H7 (cell line): Measurements from ENCODE around the gene DTNBP1. TPM values are rescaled to one million over a fixed set of nuclear protein-coding genes. Genes with fewer than 3 reads are reported as not detected.

Experiments used
- DNase-seq: peaks from one replicate; pipeline ENCODE4 v3.0.0; 2012
- H3K27me3 ChIP-seq: 2 replicates; pipeline ENCODE4 v1.6.0; 2011; ENCODE audit warnings: mild to moderate bottlenecking, low read length; ENCODE audit not compliant: control insufficient read depth, insufficient read depth
- H3K36me3 ChIP-seq: replicated peaks from 2 replicates; pipeline ENCODE4 v1.5.1; 2011; ENCODE audit warnings: low read length; ENCODE audit not compliant: control insufficient read depth, insufficient read depth
- H3K4me3 ChIP-seq: 2 replicates; pipeline ENCODE4 v1.5.1; 2011; ENCODE audit warnings: low read depth, mild to moderate bottlenecking, control low read depth, low read length, moderate library complexity; ENCODE audit not compliant: insufficient read depth
- total RNA-seq: library from RNA; depleted of rRNA; stranded (reverse); fragments of >200 nt; shearing (Covaris generic); gene quantifications from 2 replicates; pipeline ENCODE4 v1.2.3, GENCODE V29; 2014

DTNBP1 gene
- total RNA-seq, 1 experiment from 2014 or later: 3.7 TPM

- no peak overlapping the region for H3K4me3 ChIP-seq
- peaks cover 79% of the 10 kb centered on the region for H3K36me3 ChIP-seq
- no peaks in the 10 kb centered on the region for H3K27me3 ChIP-seq
- DNase-seq: no peak
These were observed 159.5 kb downstream of the DTNBP1 start for GRCh38 chr6:15503346-15503680.

GRCh38 chr6:15502446-15503345, 160.1 kb downstream of the DTNBP1 start:
- peaks cover 80% of the 10 kb centered on the region for H3K36me3 ChIP-seq
- no peaks in the 10 kb centered on the region for H3K27me3 ChIP-seq
- no peak overlapping the region for H3K4me3 ChIP-seq
- no peak for DNase-seq

DNA sequence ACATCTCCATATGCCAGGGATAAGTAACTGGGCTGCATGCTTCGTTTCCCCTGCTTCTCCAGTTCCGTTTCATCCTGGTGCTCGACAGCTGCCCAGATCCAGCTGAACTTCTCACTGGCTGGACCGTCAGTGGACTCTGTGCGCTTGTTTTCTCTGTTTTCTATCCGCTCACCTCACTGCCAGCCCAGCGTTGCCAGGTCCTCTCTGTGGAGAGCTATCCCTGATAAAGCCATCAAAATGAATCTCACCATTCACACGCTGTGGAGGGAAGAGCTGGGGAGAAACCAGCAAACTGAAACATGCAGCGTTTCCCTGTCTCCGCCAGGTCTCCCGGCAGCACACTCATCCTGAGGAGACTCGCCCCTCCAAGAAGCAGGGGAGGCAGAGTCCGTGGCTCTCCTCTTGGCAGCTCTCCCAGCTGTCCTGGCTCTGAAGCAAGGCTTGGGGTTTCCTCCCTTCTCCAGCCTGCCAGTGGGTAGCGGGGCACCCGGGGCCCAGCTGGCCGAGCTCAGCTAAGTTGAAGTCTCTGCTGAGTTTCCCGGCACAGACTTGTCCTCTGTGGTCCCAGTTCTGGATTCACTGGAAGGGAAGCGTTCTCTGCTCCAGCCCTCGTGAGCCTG, 160.9 kb downstream of the DTNBP1 start:
- peaks cover 77% of the 10 kb centered on the region for H3K36me3 ChIP-seq
- DNase-seq: peak; percentile 36
- no peaks in the 10 kb centered on the region for H3K27me3 ChIP-seq
- no peak overlapping the region for H3K4me3 ChIP-seq

- peaks cover 74% of the 10 kb centered on the region for H3K36me3 ChIP-seq
- no peaks in the 10 kb centered on the region for H3K27me3 ChIP-seq
- no peak overlapping the region for H3K4me3 ChIP-seq
- no peak for DNase-seq
These were observed 161.7 kb downstream of the DTNBP1 start for GRCh38 chr6:15500901-15501825.

DNA sequence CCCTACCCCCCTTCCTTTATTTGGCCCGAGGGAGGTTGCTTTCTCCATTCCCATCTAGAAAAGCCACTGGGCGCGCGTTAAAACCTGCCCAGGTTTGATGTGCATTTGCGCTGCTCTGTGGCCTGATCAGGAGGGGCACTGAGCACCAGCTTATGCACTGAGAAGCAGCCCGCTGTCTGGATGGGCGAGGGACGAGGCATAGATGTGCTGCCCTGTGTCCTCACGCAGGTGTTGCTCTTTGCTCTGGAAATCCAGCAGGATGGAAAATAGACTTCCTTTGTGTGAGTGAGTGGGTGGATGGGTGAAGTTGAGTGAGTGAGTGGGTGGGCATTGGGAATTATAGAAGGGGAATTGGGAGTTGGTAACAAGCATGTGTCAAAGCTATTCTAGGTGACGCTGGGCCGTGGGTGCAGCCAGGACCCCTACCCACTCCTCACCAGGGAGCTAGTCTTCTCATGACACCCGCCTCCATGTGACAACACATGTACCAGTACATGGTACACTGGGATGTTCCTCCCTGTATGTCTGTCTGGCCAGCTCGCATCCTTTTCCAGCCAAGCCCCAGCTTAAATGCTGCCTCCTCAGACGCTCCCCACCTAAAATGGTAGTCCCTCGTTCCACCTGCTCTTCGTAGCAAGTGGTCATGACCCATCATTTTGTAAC, 162.6 kb downstream of the DTNBP1 start:
- Histone ChIP-seq H3K36me3 (peaks cover 75% of the 10 kb centered on the region), H3K4me3 (no peak overlapping the region), H3K27me3 (no peaks in the 10 kb centered on the region)
- no peak for DNase-seq

- Histone ChIP-seq H3K4me3 (no peak overlapping the region), H3K36me3 (peaks cover 70% of the 10 kb centered on the region), H3K27me3 (no peaks in the 10 kb centered on the region)
- DNase-seq: peak; percentile 29
These were observed 163.2 kb downstream of the DTNBP1 start for GRCh38 chr6:15499591-15499990.

GRCh38 chr6:15499125-15499524, 163.7 kb downstream of the DTNBP1 start:
- DNase-seq: peak; percentile 33
- H3K36me3 ChIP-seq: peaks cover 67% of the 10 kb centered on the region
- H3K27me3 ChIP-seq: no peaks in the 10 kb centered on the region
- H3K4me3 ChIP-seq: no peak overlapping the region

DNA sequence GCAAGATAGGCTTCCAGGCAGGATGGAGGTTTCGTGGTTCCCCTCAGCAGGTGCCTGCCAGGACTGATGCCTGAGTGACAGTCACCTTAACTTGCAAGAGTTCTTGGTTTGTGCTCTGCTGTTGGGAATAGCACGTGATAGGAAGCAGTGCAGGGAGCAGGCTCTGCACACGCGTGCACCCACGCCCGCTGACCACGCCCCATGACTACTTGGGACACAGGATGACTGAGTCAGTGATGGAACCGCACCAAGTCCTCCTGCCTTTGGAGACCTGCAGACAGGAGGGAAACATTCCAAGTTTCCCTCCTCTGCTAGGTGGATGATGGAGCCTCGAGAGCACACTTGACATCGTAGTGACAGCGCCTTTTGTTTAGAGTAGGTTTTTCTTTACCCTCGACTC, 164.2 kb downstream of the DTNBP1 start:
- Histone ChIP-seq H3K4me3 (no peak overlapping the region), H3K36me3 (peaks cover 62% of the 10 kb centered on the region), H3K27me3 (no peaks in the 10 kb centered on the region)
- peak; percentile 32 for DNase-seq

GRCh38 chr6:15496345-15497131, 166.3 kb downstream of the DTNBP1 start:
- DNase-seq: peak; percentile 52
- Histone ChIP-seq H3K27me3 (no peaks in the 10 kb centered on the region), H3K36me3 (peaks cover 47% of the 10 kb centered on the region), H3K4me3 (no peak overlapping the region)

- H3K36me3 ChIP-seq: peaks cover 38% of the 10 kb centered on the region
- no peak for DNase-seq
- no peaks in the 10 kb centered on the region for H3K27me3 ChIP-seq
- H3K4me3 ChIP-seq: no peak overlapping the region
These were observed 167.4 kb downstream of the DTNBP1 start for GRCh38 chr6:15495375-15495901.

GRCh38 chr6:15493437-15494168, 169.2 kb downstream of the DTNBP1 start:
- Histone ChIP-seq H3K27me3 (no peaks in the 10 kb centered on the region), H3K4me3 (no peak overlapping the region), H3K36me3 (peaks cover 36% of the 10 kb centered on the region)
- DNase-seq: peak; percentile 78

DNA sequence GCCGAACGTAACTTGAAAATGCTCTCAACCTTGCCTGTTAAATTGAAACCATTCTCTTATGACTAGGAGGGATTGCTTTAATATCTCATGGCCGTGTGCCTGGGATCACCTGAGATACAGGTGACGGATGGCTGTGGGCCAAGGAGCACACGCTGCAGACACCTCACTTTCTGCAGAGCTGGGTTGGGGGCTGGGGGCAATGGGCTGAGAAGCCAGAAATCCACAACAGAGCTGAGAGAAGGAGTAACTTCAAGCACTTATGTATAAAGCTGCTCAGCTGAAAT, 170.9 kb downstream of the DTNBP1 start:
- Histone ChIP-seq H3K27me3 (no peaks in the 10 kb centered on the region), H3K36me3 (peaks cover 39% of the 10 kb centered on the region), H3K4me3 (no peak overlapping the region)
- no peak for DNase-seq
